Epithelial cell of esophagus (primary cell): ENCODE data around the gene RAF1.

ENCODE experiments used
- DNase-seq: peaks from one replicate; pipeline ENCODE4 v3.0.0; 2010; ENCODE audit warnings: low read depth
- H3K4me3 ChIP-seq: 2 replicates; pipeline ENCODE4 v1.5.1; 2011; ENCODE audit warnings: mild to moderate bottlenecking, low read length, control low read depth
- TF ChIP-seq, protein P1 (sequence below): IDR thresholded peaks from 2 replicates; pipeline ENCODE4 v1.5.1; 2011; ENCODE audit warnings: low read depth, mild to moderate bottlenecking, low read length, control low read depth, inconsistent platforms; ENCODE audit not compliant: insufficient read depth; ENCODE audit errors: missing control alignments

RAF1 gene

DNA sequence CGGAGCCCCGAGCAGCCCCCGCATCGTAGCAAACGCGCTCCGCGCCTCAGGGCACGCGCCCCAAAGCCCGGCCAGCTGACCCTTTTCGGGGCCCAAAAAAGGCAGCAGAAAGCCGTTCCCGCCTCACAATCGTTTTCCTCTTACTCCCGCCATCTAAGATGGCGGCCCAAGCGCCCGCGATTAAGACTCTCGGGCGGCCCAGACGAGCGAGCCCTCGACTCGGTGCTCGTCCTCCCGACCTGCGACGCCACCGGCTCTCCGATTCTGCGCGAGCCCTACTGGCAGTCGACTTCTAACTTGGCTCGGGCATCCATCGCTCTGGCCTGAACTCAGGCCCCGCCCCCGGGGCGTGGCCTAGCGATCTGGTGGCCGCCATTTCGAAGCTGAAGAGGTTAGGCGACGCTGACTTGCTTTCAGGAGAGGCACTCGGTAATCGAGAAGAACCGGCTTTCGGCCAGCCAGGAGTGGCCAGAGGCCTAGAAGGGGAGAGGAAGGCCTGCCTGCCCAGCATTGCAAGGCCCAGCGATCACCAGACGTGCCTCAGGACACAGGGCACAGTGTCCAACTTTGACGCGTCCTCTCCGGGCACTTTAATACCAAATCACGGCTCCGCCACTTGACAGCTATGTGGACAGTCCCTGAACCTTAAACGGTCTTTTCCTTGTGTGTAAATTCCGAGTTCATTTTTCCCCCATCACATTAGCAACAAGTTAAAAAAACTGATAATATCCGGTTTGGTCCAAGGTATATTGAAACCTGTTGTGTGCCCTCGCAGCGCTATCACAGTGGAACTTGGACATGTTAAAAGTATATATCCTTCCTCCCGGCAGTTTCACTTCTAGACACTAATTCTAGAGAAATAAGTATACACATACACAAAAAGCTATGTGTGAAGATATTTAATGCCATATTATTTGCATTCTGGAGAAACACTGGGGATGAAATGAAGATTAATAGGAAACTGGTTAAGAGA lies at the start of gene RAF1:
RAF1 (minus strand) TSS at position 182 of the 973 bp plus-strand sequence. CDS start 45,396 bp downstream, outside the sequence.
- peak; percentile 99 for DNase-seq
- peak within 1 kb of the TSS; percentile 96 for H3K4me3 ChIP-seq
- TF ChIP-seq, protein P1, sequence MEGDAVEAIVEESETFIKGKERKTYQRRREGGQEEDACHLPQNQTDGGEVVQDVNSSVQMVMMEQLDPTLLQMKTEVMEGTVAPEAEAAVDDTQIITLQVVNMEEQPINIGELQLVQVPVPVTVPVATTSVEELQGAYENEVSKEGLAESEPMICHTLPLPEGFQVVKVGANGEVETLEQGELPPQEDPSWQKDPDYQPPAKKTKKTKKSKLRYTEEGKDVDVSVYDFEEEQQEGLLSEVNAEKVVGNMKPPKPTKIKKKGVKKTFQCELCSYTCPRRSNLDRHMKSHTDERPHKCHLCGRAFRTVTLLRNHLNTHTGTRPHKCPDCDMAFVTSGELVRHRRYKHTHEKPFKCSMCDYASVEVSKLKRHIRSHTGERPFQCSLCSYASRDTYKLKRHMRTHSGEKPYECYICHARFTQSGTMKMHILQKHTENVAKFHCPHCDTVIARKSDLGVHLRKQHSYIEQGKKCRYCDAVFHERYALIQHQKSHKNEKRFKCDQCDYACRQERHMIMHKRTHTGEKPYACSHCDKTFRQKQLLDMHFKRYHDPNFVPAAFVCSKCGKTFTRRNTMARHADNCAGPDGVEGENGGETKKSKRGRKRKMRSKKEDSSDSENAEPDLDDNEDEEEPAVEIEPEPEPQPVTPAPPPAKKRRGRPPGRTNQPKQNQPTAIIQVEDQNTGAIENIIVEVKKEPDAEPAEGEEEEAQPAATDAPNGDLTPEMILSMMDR = peak; percentile 15

DNA sequence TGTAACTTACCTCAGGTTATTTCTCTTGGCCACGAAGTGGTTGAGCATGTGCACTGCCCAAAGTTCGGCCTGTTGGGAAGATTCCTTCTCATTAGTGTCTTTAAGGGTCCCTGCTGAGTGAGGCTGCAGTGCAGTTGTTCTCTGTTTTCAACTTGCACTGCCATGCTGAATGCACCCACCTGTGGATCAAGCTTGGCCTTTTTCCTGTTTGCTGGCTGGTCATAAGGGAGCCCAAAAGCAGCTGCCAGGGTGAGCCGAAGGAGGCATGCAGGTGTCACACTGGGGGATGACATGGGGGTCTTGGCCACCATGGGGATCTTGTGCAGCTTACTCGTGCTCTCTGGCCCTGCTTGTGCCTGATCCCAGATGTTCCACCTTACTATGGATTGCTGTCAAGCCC lies 46.1 kb upstream of the RAF1 start:
- H3K4me3 ChIP-seq = no peak overlapping the region
- DNase-seq = no peak
- TF ChIP-seq, protein P1 = no peak

DNA sequence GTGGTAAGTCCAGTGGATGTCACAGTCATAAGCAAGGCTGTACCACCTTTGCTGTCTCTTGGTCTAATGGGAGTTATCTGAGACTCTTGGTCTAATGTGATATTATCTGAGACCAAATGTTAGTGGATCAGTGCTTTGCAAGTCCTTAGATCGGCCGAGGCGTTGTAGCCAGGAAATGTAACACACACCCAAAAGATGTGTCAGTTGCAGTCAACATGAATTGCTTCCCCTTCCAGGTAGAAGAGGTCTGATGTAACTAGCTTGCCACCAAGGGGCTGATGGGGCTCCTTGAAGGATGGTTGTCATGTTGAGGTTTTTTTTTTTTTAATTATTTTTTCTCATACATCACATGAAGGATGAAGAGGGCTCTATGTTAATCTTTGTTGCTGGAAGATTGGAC lies 45.4 kb upstream of the RAF1 start:
- TF ChIP-seq, protein P1 = no peak
- no peak overlapping the region for H3K4me3 ChIP-seq
- DNase-seq = no peak

DNA sequence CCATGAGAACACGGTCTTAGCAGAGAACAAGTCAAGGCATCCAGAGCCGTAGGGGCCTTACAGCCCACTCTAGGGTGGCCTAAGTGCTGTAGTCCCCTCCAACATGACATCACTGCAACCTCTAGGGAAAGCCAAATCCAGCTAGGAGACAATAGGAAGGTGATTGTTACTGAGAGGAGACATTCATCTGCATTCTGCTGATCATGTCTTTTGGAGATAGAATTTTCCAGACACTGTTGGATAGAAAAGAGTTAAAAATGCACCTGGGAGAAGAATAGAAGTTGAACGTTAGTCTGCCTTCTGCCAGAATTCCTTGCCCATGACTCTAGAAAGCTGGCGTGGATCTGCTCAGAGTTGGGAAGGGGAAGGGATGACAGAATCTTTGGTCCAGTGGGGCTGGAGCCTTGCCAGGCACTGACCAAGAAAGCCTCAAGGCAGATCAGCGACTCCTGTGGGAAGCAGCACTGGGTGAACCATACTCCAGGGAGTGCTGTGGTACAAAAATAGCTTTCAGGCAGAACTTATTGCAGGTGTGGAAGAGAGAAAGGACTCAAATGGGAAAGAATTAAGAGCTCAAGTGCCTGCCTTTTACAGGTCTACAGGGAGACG lies 44.8 kb upstream of the RAF1 start:
- DNase-seq = peak; percentile 85
- H3K4me3 ChIP-seq = no peak overlapping the region
- TF ChIP-seq, protein P1 = peak; percentile 33

DNA sequence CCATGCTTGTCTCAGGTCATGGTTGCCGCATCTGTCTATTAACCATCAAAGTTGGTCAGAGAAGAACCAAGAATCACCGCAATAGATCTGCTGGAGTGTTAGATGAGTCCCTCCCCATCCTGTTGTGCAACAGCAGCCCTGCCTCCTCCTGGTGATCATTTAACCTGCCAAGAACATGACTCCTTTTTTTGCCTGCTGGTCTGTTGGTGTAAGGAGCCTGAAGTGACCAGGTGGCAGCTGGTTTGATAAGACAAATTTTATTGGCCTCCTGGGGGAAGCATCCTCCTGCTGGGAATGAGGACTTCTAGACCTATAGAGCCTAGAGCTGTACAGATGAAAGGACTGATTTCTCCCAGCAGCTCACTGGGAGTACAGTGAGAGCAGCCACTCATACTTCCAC lies 43.5 kb upstream of the RAF1 start:
- H3K4me3 ChIP-seq = no peak overlapping the region
- TF ChIP-seq, protein P1 = peak; percentile 19
- DNase-seq = peak; percentile 78

DNA sequence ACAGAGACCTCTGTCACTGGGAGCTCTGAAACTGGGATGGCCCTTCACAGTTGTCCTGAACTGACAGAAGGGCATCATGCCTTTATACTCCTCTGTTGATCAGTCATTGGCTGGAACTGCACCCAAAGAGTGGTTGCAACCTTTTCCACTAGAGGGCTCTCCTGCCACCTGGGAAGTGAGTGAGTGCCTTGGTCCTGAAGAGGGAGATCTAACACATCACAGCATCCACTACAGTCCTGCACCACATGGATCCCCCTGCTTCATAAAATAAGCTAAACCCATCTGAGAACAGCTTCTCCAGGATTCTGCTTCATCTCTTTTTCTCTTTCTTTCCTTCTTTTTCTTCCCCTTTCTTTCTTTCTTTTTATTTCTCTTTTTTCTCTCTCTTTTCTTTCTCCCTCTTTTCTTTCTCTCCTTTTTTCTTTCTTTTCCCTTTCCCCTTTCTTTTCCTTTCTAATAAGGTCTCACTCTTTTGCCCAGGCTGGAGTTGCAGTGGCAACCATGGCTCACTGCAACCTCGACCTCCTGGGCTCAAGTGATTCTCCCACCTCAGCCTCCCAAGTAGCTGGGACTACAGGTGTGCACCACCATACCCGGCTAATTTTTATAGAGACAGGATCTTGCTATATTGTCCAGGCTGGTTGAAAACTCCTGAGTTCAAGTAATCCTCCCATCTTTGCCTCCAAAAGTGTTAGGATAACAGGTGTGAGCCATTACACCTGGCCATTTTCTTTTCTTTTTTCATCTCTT lies 42.8 kb upstream of the RAF1 start:
- DNase-seq = peak; percentile 87
- TF ChIP-seq, protein P1 = peak; percentile 98
- H3K4me3 ChIP-seq = no peak overlapping the region
